Activated T-cell treated with anti-CD3 and anti-CD28 coated beads for 24 hours (primary cell): ENCODE measurements around the gene FSCN2.

Source experiments
- DNase-seq: peaks from one replicate; pipeline ENCODE4 v3.0.0-alpha.2; 2020; ENCODE audit warnings: low read depth

FSCN2 gene

GRCh38 chr17:81539961-81540675 lies 11.9 kb downstream of the FSCN2 start:
- DNase-seq, result no peak

GRCh38 chr17:81540676-81541027 lies 12.5 kb downstream of the FSCN2 start:
- DNase-seq, result no peak

GRCh38 chr17:81541123-81541522 lies 12.9 kb downstream of the FSCN2 start:
- no peak for DNase-seq

- no peak for DNase-seq
These were observed 14.5 kb downstream of the FSCN2 start for GRCh38 chr17:81542431-81543338.

- DNase-seq, result no peak
These were observed 15.1 kb downstream of the FSCN2 start for GRCh38 chr17:81543339-81543675.

- DNase-seq, result no peak
These were observed 15.6 kb downstream of the FSCN2 start for GRCh38 chr17:81543756-81544155.

- DNase-seq, result no peak
These were observed 16.3 kb downstream of the FSCN2 start for GRCh38 chr17:81544281-81544974.

GRCh38 chr17:81545160-81545949 lies 17.2 kb downstream of the FSCN2 start:
- DNase-seq, result no peak

GRCh38 chr17:81546906-81547613 lies 18.9 kb downstream of the FSCN2 start:
- no peak for DNase-seq

GRCh38 chr17:81547614-81547982 lies 19.4 kb downstream of the FSCN2 start:
- DNase-seq, result no peak

GRCh38 chr17:81549031-81549557 lies 20.9 kb downstream of the FSCN2 start:
- DNase-seq, result no peak

GRCh38 chr17:81549826-81550225 lies 21.6 kb downstream of the FSCN2 start:
- no peak for DNase-seq

GRCh38 chr17:81550285-81550684 lies 22.1 kb downstream of the FSCN2 start:
- DNase-seq, result no peak

- no peak for DNase-seq
These were observed 22.8 kb downstream of the FSCN2 start for GRCh38 chr17:81550830-81551457.

- no peak for DNase-seq
These were observed 23.5 kb downstream of the FSCN2 start for GRCh38 chr17:81551458-81552243.

GRCh38 chr17:81552244-81553017 lies 24.3 kb downstream of the FSCN2 start, which contains the start of gene FAAP100:
TSS of gene FAAP100 (minus strand) at chr17:81552353. CDS start at chr17:81552330, 23 bp downstream.
- peak; percentile 81 for DNase-seq

- DNase-seq, result peak; percentile 67
These were observed 24.9 kb downstream of the FSCN2 start for GRCh38 chr17:81553018-81553615.

- DNase-seq, result no peak
These were observed 25.5 kb downstream of the FSCN2 start for GRCh38 chr17:81553616-81554181.
